Caki2 (cell line): ENCODE measurements around the gene SIVA1. TPM values are rescaled to one million over a fixed set of nuclear protein-coding genes. Genes with fewer than 3 reads are reported as not detected.
"Not testable (repeated sequence)": the region's sequence is repeated elsewhere in the genome, so short reads cannot be mapped to it uniquely, and the experiment has no call there.

Experiments used
- DNase-seq: peaks from one replicate; pipeline ENCODE4 v3.0.0-alpha.2; 2015; ENCODE audit warnings: low read depth
- in situ Hi-C: cut with HindIII; loops from 2 replicates; pipeline ENCODE4 v1.10.0; 2016; ENCODE audit warnings: low sequenced_read_pairs, low pct_unique_long_range_greater_than_20kb, mixed read lengths
- total RNA-seq: library from RNA; depleted of rRNA; stranded (reverse); fragments of >200 nt; shearing (Covaris generic); gene quantifications from 2 replicates; pipeline ENCODE4 v1.2.3, GENCODE V29; 2014; ENCODE audit warnings: low replicate concordance

Gene SIVA1
- total RNA-seq, 1 experiment from 2014 or later, result 196 TPM

- DNase-seq, result no peak
- in situ Hi-C loops, result no loop called here
These were observed 8.5 kb upstream of the SIVA1 start for GRCh38 chr14:104744484-104744883.

DNA sequence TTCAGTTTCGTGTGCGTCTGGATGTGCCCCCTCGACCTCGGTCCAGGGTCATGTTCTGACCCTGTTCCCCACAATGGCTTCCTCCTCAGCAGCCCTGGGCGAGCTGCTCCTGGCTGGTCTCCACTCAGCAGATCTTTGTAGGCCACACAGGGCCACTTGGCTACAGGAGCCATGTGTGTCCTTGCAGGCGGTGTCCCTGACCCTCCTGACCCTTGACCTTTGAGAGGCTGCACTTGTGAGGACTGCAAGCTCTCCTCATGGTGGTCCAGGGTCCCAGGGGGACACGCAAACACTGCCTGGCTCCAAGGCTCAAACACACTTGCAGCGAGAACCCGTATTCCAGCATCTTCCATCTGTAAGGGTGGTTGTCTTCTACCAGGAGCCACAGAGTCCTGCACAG lies 7.5 kb upstream of the SIVA1 start:
- no peak for DNase-seq
- in situ Hi-C loops, result no loop called here

DNA sequence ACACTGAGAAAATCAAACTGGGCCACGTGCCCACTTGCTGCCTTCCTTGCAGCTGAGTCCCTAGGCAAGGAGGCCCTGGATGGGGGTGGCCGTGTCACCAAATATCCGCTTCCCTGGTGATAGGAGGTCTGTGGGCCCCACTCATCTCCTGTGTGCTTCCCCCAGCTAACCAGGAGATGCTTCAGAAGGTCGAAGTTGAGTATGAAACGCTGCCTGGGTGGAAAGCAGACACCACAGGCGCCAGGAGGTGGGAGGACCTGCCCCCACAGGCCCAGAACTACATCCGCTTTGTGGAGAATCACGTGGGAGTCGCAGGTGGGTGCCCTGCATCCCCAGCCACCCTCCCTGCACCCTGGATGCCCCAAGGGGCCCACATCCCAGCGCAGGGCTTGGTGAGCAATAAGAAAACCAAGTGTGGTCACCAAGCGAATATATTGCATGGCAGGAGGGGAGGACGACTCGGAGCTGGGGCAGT lies 6.8 kb upstream of the SIVA1 start:
- in situ Hi-C loops, result no loop called here
- DNase-seq, result no peak

DNA sequence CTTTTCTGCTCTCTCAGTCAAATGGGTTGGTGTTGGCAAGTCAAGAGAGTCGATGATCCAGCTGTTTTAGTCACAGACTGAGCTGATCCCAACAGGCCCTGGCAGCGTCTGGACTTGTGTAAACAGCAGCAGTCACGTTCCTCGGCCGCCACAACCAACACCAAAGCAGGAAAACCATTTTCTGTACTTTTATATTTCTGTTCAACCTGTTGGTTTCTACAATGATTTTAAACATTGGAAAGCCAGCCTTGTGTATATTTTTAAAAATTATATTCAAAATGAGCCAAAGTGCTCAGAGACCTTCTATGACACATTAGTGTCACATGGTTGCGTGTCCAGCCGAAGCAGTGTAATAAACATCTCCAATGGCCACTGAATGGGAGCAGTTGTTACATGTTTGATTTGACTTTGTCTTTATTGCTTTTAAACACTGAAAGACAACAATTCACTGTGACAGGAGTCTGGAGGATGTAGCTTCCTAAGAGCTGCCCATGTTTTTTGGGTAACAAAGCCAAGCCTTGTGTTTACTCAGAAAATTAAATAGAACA lies 5.9 kb upstream of the SIVA1 start:
- in situ Hi-C loops, result no loop called here
- no peak for DNase-seq

DNA sequence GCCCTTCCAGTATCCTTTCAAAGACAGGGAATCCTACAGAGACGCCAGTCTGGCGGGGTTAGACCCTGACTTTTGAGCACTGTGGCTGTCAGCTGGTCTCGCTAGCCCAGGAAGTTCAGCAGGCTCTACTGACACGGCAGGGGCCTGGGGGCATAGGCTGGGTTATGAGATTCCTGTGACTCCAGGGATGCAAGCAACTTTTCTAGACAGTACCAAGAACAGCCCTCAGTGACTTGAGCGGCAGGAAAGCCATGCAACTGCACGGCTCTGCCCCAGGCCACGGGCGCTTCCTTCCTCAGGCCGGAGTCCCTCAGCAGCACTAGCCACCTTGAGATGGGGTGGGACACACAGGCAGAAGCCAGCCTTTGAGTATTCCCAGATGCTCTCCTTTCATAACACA lies 5.1 kb upstream of the SIVA1 start:
- no peak for DNase-seq
- in situ Hi-C loops, result no loop called here

- in situ Hi-C loops, result no loop called here
- DNase-seq, result no peak
These were observed 3.8 kb upstream of the SIVA1 start for GRCh38 chr14:104749111-104749649.

- in situ Hi-C loops, result no loop called here
- no peak for DNase-seq
These were observed 2.7 kb upstream of the SIVA1 start for GRCh38 chr14:104750056-104750752.

DNA sequence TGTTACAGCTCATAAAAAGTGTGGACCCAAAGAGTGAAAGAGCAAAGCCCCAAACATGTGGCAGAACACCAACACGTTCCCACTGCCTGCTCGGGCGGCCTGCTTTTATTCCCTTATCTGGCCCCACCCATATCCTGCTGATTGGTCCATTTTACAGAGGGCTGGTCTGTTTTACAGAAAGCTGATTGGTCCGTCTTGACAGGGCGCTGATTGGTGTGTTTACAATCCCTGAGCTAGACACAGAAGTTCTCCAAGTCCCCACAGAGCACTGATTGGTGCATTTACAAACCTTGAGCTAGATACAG lies 2.2 kb upstream of the SIVA1 start:
- in situ Hi-C loops, DNase-seq: not testable (repeated sequence)

- DNase-seq, result no peak
- in situ Hi-C loops, result no loop called here
These were observed 1.2 kb upstream of the SIVA1 start for GRCh38 chr14:104751539-104752422.

GRCh38 chr14:104752423-104752734 lies 568 bp upstream of the SIVA1 start:
- in situ Hi-C loops, result no loop called here
- DNase-seq, result no peak

DNA sequence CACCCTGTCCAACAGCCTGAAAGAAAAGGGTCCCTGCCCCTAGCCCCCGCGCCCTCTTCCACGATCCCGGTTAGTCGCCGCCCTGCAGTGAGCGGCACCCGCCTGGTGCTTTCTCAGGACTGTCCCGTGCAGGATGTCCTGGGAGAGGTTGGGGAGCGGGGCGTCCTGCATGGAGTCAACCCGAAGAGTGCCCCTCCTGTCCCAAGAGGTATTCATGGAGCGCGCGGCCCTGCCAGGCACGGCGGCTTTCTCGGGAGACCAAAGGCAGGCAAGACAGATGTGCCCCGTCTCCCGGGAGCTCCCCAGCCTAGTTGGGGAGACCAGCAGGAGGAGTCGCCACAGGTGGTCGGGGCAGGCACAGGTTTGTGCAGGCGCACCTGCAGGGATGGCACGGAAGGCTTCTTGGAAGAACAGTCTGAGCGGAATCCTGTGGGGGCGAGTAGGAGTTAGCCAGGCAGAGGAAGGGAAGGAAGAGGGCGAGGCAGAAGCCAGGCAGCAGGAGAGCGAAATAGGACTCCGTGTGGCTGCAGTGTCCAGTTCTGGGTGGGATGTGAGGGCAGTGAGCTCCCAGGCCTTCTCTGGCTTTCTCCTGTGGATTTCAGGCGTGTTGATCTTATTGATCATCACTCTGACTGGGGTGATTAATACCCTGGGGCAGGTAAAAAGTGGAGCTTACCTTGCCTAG lies 723 bp downstream of the SIVA1 start:
- in situ Hi-C loops, result no loop called here
- DNase-seq, result no peak

DNA sequence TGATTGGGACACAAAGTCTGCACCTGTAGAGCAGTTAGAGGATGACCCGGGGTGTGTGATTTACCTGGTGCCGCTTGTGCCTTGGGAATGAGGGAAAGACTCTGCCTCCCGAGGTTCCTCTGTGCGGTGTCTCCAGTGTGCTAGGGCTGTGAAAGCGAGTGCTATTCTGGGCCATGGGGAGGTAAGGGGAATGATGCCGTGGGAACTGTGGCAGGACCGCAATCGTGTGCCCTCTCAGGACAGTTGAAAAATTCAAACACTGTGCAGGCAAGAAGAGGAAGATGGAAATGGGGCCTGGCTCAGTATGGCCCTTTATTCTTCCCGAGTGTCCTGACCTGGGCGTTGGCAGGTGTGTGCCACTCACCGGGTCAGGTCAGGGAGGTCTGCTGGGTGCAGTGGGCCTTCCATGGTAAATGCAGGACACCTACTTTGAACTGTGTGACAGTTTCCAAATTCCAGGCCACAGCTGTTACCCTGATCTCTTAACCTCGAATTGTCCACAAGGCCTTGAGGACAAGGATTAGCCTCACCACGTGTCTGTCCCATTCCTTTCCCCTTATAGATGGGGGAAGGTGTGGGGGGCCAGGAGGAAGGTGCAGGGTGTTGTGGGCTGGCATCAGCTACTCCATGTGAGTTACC lies 1.4 kb downstream of the SIVA1 start:
- in situ Hi-C loops, result no loop called here
- DNase-seq, result no peak

DNA sequence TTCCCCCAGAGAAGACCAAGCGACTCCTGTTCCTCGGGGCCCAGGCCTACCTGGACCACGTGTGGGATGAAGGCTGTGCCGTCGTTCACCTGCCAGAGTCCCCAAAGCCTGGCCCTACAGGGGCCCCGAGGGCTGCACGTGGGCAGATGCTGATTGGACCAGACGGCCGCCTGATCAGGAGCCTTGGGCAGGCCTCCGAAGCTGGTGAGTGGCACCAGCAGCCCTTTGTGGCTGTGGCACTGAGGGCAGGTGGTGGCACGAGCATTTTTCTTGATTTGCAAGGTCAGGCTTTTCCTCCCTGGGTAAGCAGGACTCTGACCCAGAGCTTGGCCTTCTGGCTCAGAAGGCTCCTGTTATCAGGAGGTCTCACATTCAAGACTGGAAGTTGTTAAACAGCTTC lies 2.7 kb downstream of the SIVA1 start:
- DNase-seq, result no peak
- in situ Hi-C loops, result no loop called here

DNA sequence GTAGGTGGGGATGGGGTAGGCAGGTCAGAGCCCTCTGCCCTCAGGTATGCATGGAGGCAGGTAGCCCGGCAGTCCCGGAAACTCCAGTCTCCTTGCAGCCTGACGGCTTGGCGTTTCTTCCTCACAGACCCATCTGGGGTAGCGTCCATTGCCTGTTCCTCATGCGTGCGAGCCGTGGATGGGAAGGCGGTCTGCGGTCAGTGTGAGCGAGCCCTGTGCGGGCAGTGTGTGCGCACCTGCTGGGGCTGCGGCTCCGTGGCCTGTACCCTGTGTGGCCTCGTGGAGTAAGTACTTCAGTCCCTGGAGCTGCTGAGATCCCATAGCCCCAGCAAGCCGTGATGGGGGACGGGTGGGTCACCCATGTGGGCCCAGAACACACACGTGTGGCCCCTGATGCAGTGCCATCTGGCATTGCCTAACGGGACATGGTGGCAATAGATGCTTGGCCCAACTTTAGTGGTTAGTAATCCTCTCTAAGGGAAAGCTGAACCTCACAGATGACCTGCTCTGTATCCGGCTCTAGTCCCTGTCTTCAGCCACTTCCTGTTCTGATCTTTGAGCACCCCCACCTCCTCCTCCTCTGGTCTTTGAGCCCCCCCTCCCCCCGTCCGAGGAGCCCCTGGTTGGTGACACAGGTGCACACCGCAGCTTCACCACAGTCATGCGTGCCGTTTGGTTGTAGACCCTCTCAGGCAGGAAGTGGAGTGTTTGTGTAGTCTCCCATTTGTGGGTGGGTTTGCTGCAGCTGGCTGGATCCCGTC lies 3.7 kb downstream of the SIVA1 start:
- in situ Hi-C loops, result no loop called here
- no peak for DNase-seq

DNA sequence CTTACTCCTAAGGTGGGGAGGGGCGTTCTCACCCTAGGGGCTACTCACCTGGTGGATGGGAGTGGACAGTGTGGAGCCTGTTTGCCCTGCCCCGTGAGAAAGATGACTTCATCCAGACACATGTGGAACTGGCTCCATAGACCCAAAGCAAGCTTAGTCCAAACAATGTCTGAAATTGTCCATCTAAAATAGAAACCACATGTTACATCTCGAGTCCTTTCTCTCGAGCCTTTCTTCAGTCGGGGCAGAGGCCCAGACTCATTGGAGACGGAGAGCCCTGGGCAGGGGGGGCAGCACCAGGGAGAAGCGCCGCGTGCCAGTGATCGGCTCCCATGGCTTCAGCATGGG lies 4.3 kb downstream of the SIVA1 start:
- no peak for DNase-seq
- in situ Hi-C loops, result no loop called here

DNA sequence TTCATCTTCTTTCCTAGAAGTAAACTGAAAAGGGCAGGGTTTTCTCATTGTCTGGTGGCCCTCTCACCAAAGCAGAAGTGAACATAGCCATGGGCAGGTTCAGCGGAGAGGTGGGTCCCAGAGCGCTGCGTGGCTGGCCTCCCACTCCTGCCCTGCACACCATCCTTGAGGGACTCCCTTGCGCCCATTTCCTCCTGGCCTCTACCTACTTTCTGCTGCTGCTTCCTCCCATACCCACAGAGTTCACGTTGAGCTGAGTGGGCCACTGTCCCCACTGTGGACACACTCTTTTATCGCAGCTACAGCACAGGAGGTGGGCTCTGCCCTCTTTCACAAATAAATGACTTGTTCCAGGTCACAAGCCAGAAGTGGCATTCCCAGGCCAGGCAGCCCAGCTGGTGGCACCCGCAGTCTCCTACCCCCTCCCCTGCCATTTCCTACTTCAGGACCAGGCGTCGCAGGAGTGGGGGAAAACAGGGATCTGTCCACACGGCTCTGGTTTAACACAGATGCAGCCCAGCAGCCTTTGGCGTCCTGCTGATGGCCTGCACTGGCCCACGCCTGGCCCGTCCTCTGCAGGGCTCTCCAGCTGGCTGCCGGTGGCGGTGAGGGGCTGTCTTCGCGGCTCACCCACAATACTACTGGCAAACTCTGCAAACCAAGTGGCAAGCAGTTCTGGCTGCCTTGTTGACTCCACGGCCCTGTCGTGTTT lies 4.9 kb downstream of the SIVA1 start:
- no peak for DNase-seq
- in situ Hi-C loops, result no loop called here
